ENCODE results near the gene MMP26.
"Not testable (repeated sequence)": the region's sequence is repeated elsewhere in the genome, so short reads cannot be mapped to it uniquely, and the experiment has no call there.

The MMP26 gene

DNA sequence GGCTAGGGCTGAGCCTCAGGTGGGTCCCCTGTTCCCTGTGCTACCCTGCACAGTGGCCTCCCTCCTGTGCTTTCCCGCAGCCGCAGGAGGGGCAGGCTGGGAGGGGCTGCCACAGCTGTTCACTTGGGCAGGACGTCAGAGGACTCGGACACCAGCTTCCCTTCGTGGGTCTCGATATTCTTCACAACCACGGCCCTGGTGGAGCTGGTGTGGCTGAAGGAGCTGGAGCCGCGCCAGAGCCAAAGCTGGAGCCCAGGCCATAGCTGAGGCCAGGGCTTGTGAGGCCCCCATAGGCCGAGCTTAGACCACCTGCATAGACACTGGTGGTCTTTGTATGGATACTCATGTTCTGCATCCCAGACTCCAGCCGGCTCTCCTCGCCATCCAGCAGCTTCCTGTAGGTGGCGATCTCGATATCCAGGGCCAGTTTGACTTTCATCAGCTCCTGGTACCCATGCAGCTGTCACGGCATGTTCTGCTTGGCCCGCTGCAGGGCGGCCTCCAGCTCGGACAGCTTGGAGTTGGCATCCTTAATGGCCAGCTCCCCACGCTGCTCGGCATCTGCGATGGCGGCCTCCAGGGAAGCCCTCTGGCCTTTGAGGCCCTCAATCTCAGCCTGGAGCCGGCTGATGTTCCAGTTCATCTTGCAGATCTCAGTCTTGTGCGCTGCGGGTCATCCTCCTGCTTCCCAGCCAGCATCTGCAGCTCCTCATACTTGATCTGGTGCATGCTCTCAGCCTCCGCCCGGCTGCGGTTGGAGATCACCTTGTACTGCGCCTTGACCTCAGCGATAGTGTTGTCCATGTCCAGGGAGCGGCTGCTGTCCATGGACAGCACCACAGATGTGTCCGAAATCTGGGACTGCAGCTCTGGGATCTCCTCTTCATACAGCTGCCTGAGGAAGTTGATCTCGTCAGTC lies 18.3 kb downstream of the MMP26 start:
- DNase-seq (ENCODE audit: low read depth) = not testable (repeated sequence)

DNA sequence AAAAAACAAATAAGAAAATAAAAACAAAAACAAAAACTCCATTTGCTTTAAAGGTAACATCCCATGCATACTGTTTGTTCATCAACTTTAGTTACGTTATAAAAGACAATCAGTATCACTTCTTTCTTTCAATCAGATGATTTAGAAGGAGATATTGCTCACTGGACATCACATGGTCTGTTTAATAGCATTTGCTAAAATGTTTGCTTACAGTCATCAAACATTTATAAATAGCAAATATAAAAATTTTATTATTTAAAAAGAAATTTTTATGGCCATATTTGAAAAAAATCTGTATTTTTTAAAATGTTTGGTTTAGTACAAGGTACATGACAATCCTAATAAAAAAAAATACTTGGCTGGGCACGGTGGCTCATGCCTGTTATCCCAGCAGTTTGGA lies 22.6 kb downstream of the MMP26 start:
- DNase-seq (ENCODE audit: low read depth) = no peak

DNA sequence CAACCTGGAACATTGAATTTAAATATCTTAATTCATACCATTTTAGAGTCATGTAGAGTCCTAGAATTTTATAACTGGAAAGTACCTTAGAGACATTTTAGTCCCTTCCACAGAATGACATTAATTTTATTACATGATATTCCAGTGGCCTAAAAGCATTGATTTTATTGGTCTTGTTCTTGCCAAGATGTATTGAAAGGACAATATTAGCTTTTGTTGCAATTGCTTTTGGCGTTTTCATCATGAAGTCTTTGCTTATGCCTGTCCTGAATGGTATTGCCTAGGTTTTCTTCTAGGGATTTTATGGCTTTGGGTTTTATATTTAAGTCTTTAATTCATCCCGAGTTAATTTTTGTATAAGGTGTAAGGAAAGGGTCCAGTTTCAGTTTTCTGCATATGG lies 36.2 kb downstream of the MMP26 start:
- DNase-seq (ENCODE audit: low read depth) = no peak

DNA sequence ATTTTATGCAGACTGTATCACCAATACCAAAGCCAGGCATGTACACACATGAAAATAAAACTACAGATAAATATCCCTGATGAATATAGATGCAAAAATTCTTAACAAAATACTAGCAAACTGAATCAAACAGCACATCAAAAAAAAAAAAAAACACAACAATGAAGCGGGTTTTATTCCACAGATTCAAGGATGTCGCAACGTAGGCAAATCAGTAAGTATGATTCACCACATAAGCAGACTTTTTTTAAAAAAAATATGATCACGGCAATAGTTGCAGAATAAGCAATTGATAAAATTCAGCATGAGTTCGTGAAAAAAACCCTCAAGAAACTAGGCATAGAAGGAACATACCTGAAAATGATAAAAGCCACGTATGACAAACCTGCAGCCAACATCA lies 43.9 kb downstream of the MMP26 start:
- DNase-seq (ENCODE audit: low read depth) = peak; percentile 20

DNA sequence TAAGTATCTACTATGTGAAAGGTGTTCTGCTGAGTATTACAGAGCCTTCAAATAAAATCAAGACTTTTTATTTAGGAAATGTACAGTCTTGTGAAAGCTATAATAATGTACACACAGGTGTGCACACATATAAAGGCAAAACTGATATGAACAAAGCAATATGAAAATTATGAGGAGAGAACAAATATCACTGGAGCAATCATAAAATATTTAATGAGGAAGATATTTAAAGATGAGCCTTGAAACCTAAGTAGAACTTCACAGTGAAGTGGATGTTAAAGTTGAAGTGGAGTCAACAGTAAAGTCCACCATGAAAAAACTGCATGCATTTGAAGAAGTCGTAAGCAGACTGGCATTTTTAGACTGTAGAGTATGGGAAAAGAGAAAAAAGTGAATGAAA lies 46.6 kb downstream of the MMP26 start:
- DNase-seq (ENCODE audit: low read depth) = no peak

Measured in iris pigment epithelial cell (primary cell).